Thoracic aorta (tissue), 2 donors: ENCODE data around the gene MFSD6L. TPM values are rescaled to one million over a fixed set of nuclear protein-coding genes. Genes with fewer than 3 reads are reported as not detected.

Source experiments
- ATAC-seq: fragments of 150-250 bp; one replicate; pipeline ENCODE4 v1.8.0; 2017; ENCODE audit warnings: low read depth; ENCODE audit not compliant: insufficient number of reproducible peaks, low FRiP score
- DNase-seq: peaks from one replicate; pipeline ENCODE4 v3.0.0-alpha.2; 2020; ENCODE audit warnings: low spot score
- H3K27ac ChIP-seq, 2 donors: fragments of 200-600 bp; sonication (generic); 1 replicate in 1 of 2; 2 replicates in 1 of 2; pipeline ENCODE4 v1.5.1; 2016; ENCODE audit warnings: mild to moderate bottlenecking in 2 of 2, moderate library complexity in 2 of 2
- H3K27me3 ChIP-seq: fragments of 200-600 bp; sonication (generic); replicated peaks from 2 replicates; pipeline ENCODE4 v1.6.0; 2016; ENCODE audit warnings: mild to moderate bottlenecking; ENCODE audit not compliant: insufficient read depth
- H3K36me3 ChIP-seq: fragments of 200-600 bp; sonication (generic); one replicate; pipeline ENCODE4 v1.5.1; 2016
- H3K4me1 ChIP-seq, 2 donors: fragments of 200-600 bp; sonication (generic); 1 replicate in 1 of 2; 2 replicates in 1 of 2; pipeline versions ENCODE4 v1.5.1 to v1.6.0; 2016; ENCODE audit warnings: low read depth in 2 of 2, mild to moderate bottlenecking in 1 of 2; ENCODE audit not compliant: control insufficient read depth in 1 of 2
- H3K4me3 ChIP-seq: fragments of 200-600 bp; sonication (generic); 2 replicates; pipeline ENCODE4 v1.5.1; 2016; ENCODE audit warnings: mild to moderate bottlenecking
- H3K9me3 ChIP-seq: fragments of 200-600 bp; sonication (generic); 2 replicates; pipeline ENCODE4 v1.5.1; 2016
- CTCF ChIP-seq: fragments of 200-600 bp; sonication (generic); IDR thresholded peaks from one replicate; pipeline ENCODE4 v1.5.1; 2019; ENCODE audit warnings: antibody characterized with exemption
- total RNA-seq, 2 donors: library from RNA; depleted of rRNA; stranded (reverse); fragments of >200 nt; gene quantifications; one replicate each; pipeline versions ENCODE4 v1.1.0 to v1.2.3, GENCODE V29; 2016

MFSD6L gene, protein sequence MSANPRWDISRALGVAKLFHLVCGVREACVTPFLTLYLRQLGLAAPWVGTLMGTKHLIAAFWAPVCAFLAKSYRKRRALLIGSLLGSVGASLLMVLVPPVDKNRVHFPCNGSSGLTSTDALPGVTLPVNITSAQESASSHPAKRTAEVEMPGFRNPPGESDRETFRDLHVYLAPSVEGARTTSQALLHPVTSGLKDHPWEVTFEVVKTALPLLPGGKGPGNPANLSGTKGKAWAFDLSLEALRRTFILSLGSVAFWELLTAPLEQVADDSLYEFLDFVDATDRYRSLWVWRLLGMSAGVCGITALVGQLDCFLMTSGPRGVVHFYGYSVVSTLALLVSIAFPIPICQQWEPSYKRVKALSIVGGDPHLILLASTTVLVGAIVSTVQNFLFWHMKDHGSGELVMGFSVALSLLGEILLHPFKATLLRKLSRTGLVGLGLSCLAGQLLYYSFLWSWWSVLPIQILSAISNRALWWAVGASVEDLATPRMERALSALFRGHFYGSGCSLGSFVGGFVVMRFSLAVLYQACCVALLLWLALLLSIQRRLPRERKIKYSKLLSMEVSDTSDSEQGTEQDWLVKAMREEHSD
- total RNA-seq: under 1 TPM in 1 of 2 donors, not detected in 1; 0.27 TPM

GRCh38 chr17:8798846-8799569, at the start of gene MFSD6L:
Gene MFSD6L, minus strand, starts transcription at chr17:8799365. Its CDS starts 245 bp downstream, at chr17:8799120.
- H3K4me1 ChIP-seq: peaks cover 0 to 6% of the 10 kb centered on the region in 2 donors
- ATAC-seq (no peak), DNase-seq (no peak)
- no peaks in the 10 kb centered on the region for H3K9me3 ChIP-seq
- H3K4me3 ChIP-seq: no peak within 1 kb of the TSS
- H3K27ac ChIP-seq: no peak within 1 kb of the TSS
- no peaks in the 10 kb centered on the region for H3K36me3 ChIP-seq
- no peaks in the 10 kb centered on the region for H3K27me3 ChIP-seq
- no peak for TF ChIP-seq CTCF

- H3K4me3 ChIP-seq: no peak overlapping the region
- no peak for DNase-seq
- ATAC-seq: no peak
- TF ChIP-seq CTCF: no peak
- no peak overlapping the region for H3K27ac ChIP-seq
- H3K9me3 ChIP-seq: no peaks in the 10 kb centered on the region
- peaks cover 12 to 13% of the 10 kb centered on the region in 2 donors for H3K4me1 ChIP-seq
- H3K27me3 ChIP-seq: no peaks in the 10 kb centered on the region
- H3K36me3 ChIP-seq: no peaks in the 10 kb centered on the region
These were observed 48.7 kb upstream of the MFSD6L start for GRCh38 chr17:8847891-8848290.

DNA sequence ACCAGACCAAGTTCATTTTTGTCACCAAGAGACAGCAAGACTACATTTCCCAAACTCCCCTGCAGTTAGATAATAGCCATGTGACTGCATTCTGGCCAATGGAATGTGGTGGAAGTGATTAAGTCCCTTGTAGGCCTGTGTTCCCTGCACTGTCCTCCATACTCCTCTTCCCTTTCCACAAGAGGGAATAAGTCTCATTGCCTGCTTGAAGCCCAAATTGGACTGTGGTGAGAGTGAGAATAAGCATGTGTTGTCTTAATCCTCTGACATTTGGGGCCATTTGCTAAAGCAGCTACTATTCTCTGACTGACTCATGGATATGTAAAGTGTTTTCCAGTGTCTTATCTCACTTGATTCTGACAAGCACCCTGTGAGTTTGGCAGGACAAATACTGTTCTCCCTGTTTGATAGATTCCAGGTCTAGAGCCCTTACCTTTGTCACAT, 47.6 kb upstream of the MFSD6L start:
- H3K36me3 ChIP-seq: no peaks in the 10 kb centered on the region
- no peak overlapping the region for H3K27ac ChIP-seq
- H3K9me3 ChIP-seq: no peaks in the 10 kb centered on the region
- no peak for TF ChIP-seq CTCF
- H3K4me1 ChIP-seq: peaks cover 12 to 15% of the 10 kb centered on the region in 2 donors
- no peak for ATAC-seq
- no peak overlapping the region for H3K4me3 ChIP-seq
- no peak for DNase-seq
- no peaks in the 10 kb centered on the region for H3K27me3 ChIP-seq

DNA sequence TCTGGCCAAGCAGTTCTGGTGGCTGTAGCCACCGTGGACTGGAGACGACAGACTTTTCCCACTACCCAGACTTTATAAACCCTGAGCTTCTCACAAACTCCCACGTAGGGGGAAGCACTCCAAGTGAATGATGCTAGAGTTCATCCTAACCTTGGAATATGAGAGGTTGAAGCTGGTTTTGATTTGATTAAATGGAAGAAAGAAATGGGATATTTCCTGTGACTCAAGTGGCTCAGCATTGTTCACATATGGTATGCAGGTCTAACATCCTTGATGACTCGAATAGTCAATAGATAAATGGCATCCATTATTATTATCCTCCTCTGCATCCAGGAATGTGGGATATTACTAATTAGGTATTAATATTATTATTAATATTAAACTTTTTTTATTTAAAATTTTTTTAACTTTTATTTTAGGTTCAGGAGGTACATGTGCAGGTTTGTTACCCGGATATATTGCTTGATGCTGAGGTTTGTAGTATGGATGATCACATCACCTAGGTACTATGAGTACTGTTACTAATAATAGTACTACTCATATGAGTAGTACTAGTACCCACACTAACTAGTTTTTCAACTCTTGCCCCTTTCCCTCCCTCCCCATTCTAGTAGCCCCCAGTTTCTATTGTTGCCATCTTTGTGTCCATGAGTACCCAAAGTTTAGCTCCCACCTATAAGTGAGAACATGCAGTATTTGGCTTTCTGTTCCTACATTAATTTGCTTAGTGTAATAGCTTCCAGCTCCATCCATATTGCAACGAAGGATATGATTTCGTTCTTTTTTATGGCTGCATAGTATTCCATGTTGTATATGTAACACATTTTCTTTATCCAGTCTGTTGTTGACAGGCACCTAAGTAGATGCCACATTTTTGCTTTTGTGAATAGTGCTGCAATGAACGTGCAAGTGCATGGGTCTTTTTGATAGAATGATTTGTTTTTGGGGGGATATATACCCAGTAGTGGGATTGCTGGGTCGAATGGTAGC, 45.4 kb upstream of the MFSD6L start:
- Histone ChIP-seq H3K27me3 (no peaks in the 10 kb centered on the region), H3K36me3 (no peaks in the 10 kb centered on the region), H3K27ac (no peak overlapping the region), H3K4me1 (peaks cover 12 to 15% of the 10 kb centered on the region in 2 donors), H3K9me3 (no peaks in the 10 kb centered on the region), H3K4me3 (no peak overlapping the region)
- TF ChIP-seq CTCF: no peak
- no peak for DNase-seq
- no peak for ATAC-seq
